Astrocyte of the cerebellum (primary cell): Measurements from ENCODE around the gene PAQR5.

Experiments
- DNase-seq: peaks from one replicate; pipeline ENCODE4 v3.0.0-alpha.2; 2011; ENCODE audit warnings: low read depth
- H3K4me3 ChIP-seq: 2 replicates; pipeline ENCODE4 v1.5.1; 2011; ENCODE audit warnings: mild to moderate bottlenecking, low read depth, low read length, moderate library complexity
- CTCF ChIP-seq: IDR thresholded peaks from 2 replicates; pipeline ENCODE4 v1.5.1; 2012; ENCODE audit warnings: low read length, low read depth, moderate library complexity, mild to moderate bottlenecking; ENCODE audit errors: missing control alignments
- in situ Hi-C: cut with HindIII; loops from 2 replicates; pipeline ENCODE4 v1.10.0; 2017; ENCODE audit warnings: low sequenced_read_pairs

PAQR5 gene

GRCh38 chr15:69456208-69457166 lies 157.8 kb downstream of the PAQR5 start:
- in situ Hi-C loops, result no loop called here
- no peak for TF ChIP-seq CTCF

More at GRCh38 chr15:69456208-69457166, 157.8 kb downstream of the PAQR5 start:
- no peak for DNase-seq
- H3K4me3 ChIP-seq, result no peak overlapping the region
